Myocyte (in vitro differentiated cells): ENCODE data around the gene STARD13. TPM values are rescaled to one million over a fixed set of nuclear protein-coding genes. Genes with fewer than 3 reads are reported as not detected.

ENCODE experiments used
- DNase-seq: peaks from one replicate; pipeline ENCODE4 v3.0.0-alpha.2; 2012; ENCODE audit warnings: low read depth
- total RNA-seq: library from RNA; depleted of rRNA; stranded (reverse); fragments of >200 nt; gene quantifications from 2 replicates; pipeline ENCODE4 v1.2.3, GENCODE V29; 2014

Gene STARD13
- total RNA-seq, 1 donor from 2014 or later: 28.6 TPM

GRCh38 chr13:33310245-33311038, 24.9 kb upstream of the STARD13 start:
- no peak for DNase-seq

GRCh38 chr13:33308863-33309262, 23.3 kb upstream of the STARD13 start:
- no peak for DNase-seq

DNA sequence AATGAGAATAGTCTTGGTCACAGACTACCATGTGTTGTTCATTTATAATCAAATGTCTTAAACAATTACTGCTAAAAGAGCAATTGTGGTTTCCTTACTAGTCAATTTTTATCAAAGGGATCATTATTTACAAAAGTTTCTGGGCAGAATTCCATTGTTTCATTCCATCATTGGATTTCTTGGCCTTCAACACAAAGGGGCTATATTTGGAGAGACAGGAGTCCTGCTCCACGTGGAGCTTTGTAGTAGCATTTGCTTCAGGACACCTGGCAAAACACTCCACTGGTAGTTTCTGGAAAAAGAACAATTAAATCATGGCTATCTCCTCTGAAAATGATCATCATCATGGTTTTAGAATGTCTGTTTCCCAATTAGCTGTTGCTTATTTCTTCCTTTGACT, 22.3 kb upstream of the STARD13 start:
- DNase-seq: peak; percentile 20

DNA sequence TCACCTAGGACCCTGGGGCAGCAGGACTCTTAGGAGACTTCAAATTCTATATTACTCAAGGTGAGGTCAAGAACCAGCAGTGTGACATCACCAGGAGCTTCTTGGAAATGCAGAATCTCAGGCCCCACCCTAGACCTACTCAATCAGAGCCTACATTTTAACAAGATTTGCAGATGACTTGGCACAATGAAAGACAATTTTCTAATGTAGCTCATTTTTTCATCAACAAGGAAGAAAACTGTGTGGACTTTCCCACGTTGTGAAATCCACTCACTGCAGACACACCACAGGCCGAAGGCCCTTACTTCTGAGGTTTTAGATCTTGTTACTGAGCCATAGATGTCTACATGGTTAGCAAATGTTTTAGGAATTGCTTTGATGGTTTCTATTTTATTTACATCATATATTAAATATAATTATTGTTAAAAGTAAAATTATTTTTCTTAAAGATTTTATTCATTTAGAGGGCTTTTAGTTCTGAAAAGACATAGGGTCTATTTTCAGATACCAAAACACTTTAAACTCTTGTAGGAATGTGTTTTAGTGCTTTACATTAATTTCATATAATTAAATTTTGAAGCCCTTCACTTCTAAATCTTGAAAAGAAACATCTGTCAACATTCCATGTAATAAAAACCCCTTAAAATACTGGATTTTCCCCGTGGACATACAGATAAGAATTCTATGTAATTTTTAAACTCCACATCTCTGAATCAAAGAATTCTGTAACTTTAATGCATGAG, 18.5 kb upstream of the STARD13 start:
- no peak for DNase-seq

GRCh38 chr13:33299626-33300025, 14.1 kb upstream of the STARD13 start:
- DNase-seq: no peak

GRCh38 chr13:33296793-33297425, 11.4 kb upstream of the STARD13 start:
- no peak for DNase-seq

- no peak for DNase-seq
These were observed 7.2 kb upstream of the STARD13 start for GRCh38 chr13:33292712-33293111.

DNA sequence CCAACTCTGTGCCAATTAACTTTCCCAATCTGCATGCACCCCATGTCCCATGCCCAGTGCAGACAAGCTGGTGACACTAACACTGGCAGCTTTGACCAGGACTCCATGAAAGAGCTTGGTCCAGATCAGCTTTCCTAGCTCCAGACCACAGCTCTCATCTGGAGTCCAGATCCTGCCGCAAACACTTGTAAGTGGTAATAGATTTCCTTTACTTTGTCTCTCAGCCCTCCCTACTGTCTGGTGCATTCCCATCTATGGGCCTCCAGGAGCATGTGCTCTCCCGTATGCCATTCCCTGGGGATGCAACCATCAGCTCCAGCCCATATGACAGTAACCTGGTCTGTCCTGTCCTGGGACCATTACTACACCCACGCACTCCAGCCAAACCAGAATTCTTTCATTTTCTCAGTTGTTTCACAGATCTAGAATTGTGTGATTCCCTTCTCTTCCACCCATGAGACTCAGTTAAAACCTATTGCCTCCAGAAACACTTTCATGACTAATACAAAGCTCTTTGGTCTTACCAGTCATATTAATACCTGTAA, 4.9 kb upstream of the STARD13 start:
- DNase-seq: no peak

DNA sequence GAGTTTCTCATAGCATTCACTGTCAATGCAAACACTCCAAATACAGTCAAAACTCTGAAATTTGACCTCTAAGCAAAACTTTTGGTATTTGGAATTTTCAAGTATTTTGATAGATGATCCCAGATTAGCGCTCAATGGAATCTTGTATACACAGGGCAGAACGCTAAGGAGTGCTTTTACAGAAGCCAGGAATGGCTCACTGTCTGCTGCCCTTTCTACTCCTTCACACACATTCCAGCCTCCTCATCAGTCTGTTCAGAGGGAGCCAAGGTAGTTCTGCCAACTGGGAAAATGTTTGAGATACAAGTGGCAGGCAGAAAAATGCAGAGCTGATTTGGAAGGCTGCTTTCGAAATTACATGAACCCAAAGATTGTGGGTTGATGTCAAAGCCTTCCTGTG, 4.4 kb upstream of the STARD13 start:
- no peak for DNase-seq

- no peak for DNase-seq
These were observed 1.8 kb upstream of the STARD13 start for GRCh38 chr13:33287142-33287882.

- peak; percentile 35 for DNase-seq
These were observed 573 bp upstream of the STARD13 start for GRCh38 chr13:33286128-33286527.

DNA sequence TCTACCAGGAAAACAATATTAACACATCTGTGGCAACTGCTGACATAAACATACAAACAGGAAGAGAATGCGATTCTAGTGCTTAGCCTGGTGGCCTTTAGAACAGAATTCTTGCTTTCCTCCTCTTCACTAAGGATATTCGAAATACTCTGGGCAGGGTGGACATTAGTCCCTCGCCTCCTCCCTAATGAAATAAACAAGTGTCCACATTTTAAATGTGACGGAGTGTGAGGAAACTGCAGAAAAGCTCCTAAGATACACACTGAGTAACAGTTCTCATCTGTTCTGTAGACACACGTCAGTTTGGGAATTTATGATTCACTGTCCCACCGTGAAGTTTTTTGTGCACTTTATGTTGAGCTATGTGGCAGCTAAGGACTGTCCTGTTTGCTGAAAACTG, 639 bp downstream of the STARD13 start:
- peak; percentile 57 for DNase-seq

DNA sequence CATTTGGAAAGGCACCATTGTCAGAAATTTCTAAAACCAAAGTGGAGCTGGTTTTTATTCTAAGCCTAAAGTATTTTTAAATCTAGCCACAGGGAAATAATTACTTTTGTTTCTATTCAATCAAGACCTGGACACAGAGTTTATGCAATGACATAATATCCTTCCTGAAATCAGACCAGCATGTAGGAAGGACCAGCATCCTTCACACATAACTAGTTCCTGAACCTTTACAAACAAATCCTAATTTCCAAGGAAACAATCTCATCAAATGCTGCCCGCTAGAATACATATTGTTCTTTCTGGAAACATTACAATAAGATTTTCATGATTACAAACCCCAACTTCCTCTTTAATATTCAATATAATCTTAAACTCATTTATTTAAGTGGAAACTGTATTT, 1.5 kb downstream of the STARD13 start:
- peak; percentile 49 for DNase-seq

GRCh38 chr13:33283195-33283911, 2.2 kb downstream of the STARD13 start:
- DNase-seq: peak; percentile 39

GRCh38 chr13:33281951-33282595, 3.5 kb downstream of the STARD13 start:
- DNase-seq: peak; percentile 35

DNA sequence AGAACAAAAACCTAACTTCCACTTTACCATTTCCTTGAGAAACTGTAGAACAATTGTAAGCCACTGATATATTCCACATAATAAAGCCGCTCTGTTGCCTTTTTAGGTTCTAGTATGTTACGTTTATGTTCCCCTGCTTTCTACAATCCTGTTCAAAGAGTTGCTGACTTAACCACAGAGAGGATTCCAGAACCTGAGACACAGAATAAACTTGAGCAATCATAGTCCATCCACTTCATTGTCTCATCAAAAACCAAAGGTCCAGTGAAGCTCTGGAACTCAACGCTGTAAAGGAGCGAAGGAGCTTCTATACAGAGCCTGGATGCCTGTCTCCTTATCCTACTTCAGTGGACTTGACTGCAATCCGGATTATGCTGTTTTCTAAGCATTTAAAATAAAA, 4.6 kb downstream of the STARD13 start:
- DNase-seq: peak; percentile 73

- no peak for DNase-seq
These were observed 5.2 kb downstream of the STARD13 start for GRCh38 chr13:33280279-33280905.

DNA sequence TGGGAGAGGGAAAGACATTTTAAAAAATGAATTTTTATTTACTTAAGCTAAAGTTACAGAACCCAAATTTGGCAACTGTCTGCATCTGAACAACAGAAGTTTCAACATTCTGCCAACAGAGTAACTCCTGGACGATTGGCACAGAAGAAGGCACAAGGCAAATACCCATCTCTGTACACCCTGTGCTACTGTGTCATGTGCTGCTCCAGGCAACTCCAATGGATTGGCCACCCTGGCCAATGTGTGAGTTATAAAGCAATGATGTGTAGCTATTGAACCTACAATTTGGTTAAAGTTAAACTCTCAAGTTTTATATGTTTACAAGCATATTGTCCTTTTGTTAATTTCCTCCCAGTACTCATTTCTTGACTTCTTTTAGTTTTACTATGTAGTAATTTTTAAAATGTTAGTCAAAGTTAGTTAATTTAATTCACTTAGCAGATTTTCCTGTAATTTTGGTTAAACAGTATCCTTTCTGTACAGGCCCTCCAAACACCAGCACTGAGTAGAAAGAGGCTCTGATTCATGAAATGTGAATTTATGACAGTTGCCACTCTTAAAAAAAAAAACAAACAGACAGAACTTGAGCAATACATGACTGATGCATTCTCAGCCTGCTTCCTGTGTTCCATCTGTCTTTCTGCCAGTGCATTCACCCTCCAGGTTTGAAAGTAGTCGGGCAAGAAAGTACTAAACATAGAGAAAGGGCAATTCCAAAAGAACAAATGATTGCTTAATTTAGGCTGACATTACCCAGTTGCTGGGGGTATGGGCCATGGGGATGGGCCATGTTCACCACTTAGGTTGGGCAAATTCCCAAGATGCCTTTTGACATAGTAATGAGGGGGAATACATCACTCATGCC, 5.9 kb downstream of the STARD13 start:
- peak; percentile 98 for DNase-seq

DNA sequence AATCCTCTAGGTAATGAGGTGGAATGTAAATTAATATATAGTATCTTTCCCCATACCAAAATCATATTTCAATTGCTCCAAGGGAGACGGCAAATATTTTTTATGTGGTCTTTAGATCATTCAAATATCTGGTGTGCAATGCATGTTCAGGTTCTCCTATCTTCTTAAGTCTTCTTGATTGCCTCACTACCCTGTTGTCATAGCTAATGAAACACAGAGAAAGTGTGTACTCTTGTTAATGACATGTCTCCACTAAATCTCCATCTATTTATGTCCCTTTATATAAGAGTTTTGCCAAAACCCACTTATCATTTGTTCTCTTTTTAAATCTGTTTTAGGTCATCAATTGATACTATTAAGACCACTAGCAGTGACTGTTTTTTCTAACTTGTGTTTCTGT, 6.6 kb downstream of the STARD13 start:
- DNase-seq: peak; percentile 18
